ENCODE data around the gene RAB3IP.
"Not testable (repeated sequence)": the region's sequence is repeated elsewhere in the genome, so short reads cannot be mapped to it uniquely, and the experiment has no call there.

Gene RAB3IP

DNA sequence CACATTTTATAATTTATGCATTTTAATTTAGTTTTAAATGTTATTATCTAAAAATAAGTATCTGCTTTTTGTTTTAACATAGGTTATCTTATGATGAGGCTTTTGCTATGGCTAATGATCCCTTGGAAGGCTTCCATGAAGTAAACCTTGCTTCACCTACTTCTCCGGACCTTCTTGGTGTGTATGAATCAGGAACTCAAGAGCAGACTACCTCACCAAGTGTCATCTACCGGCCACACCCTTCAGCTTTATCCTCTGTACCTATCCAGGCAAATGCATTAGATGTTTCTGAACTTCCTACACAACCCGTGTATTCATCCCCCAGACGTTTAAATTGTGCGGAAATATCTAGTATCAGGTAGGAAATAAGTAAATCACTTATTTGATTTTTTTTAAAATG, 16.6 kb downstream of the RAB3IP start:
- no peaks in the 10 kb centered on the region for H3K27me3 ChIP-seq (ENCODE audit: insufficient read depth, poor library complexity, severe bottlenecking)
- ATAC-seq (ENCODE audit: low read depth) (no peak), DNase-seq (ENCODE audit: low spot score) (no peak)
- peaks cover 30% of the 10 kb centered on the region for H3K36me3 ChIP-seq (ENCODE audit: low read depth)
- TF ChIP-seq, protein P1, sequence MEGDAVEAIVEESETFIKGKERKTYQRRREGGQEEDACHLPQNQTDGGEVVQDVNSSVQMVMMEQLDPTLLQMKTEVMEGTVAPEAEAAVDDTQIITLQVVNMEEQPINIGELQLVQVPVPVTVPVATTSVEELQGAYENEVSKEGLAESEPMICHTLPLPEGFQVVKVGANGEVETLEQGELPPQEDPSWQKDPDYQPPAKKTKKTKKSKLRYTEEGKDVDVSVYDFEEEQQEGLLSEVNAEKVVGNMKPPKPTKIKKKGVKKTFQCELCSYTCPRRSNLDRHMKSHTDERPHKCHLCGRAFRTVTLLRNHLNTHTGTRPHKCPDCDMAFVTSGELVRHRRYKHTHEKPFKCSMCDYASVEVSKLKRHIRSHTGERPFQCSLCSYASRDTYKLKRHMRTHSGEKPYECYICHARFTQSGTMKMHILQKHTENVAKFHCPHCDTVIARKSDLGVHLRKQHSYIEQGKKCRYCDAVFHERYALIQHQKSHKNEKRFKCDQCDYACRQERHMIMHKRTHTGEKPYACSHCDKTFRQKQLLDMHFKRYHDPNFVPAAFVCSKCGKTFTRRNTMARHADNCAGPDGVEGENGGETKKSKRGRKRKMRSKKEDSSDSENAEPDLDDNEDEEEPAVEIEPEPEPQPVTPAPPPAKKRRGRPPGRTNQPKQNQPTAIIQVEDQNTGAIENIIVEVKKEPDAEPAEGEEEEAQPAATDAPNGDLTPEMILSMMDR (IDR thresholded peaks at IDR 0.05; ENCODE audit: poor library complexity, severe bottlenecking) = no peak
- no peak overlapping the region for H3K27ac ChIP-seq (ENCODE audit: poor library complexity, severe bottlenecking)
- no peaks in the 10 kb centered on the region for H3K4me1 ChIP-seq (ENCODE audit: insufficient read depth, poor library complexity, severe bottlenecking)
- H3K4me3 ChIP-seq (ENCODE audit: severe bottlenecking) = no peak overlapping the region
- peaks cover 6% of the 10 kb centered on the region for H3K9me3 ChIP-seq (ENCODE audit: severe bottlenecking)

DNA sequence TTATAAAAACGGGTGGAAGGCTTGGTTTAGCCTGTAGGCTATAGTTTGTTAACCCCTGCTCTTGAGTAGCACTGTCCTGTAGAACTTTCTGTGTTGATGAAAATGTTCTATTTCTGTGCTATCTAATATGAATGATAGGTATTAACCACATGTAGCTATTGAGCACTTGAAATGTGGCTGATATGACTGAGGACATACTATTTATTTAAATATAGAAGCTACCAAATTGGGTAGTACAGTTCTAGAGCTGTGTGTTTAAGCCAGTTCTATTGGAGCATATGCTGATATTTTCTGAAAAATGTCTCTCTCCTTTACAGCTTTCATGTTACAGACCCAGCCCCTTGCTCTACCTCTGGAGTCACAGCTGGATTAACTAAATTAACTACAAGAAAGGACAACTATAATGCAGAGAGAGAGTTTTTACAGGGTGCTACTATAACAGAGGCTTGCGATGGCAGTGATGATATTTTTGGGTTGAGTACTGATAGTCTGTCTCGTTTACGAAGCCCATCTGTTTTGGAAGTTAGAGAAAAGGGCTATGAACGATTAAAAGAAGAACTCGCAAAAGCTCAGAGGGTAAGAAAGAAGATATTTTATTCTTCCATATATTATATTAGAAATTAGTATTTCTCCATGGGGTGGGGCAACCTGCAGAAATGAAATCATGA, 17.6 kb downstream of the RAB3IP start:
- no peak overlapping the region for H3K27ac ChIP-seq (ENCODE audit: poor library complexity, severe bottlenecking)
- no peaks in the 10 kb centered on the region for H3K4me1 ChIP-seq (ENCODE audit: insufficient read depth, poor library complexity, severe bottlenecking)
- peaks cover 6% of the 10 kb centered on the region for H3K9me3 ChIP-seq (ENCODE audit: severe bottlenecking)
- H3K36me3 ChIP-seq (ENCODE audit: low read depth) = peaks cover 30% of the 10 kb centered on the region
- no peaks in the 10 kb centered on the region for H3K27me3 ChIP-seq (ENCODE audit: insufficient read depth, poor library complexity, severe bottlenecking)
- DNase-seq (ENCODE audit: low spot score) (no peak), ATAC-seq (ENCODE audit: low read depth) (no peak)
- no peak overlapping the region for H3K4me3 ChIP-seq (ENCODE audit: severe bottlenecking)
- TF ChIP-seq, protein P1 (IDR thresholded peaks at IDR 0.05; ENCODE audit: poor library complexity, severe bottlenecking) = no peak

DNA sequence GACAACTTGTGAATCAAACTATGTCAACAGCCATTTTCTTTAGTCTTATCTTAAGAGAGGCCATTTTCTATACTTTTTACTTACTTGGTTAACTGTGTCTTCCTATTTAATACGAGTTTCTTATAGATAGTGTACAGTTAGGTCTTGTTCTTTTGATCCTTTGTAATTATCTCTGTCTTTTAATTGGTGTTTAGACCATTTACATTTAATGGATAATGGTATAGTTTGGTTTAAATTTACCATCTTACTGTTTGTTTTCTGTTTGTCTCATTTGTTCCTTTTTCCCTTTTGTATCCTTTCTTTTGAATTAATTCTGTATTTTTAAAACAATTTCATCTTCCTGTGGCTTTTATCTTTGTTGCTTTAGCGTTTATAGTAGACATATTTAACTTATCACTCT, 19.4 kb downstream of the RAB3IP start:
- DNase-seq (ENCODE audit: low spot score) = no peak
- H3K27ac ChIP-seq (ENCODE audit: poor library complexity, severe bottlenecking) = no peak overlapping the region
- no peaks in the 10 kb centered on the region for H3K27me3 ChIP-seq (ENCODE audit: insufficient read depth, poor library complexity, severe bottlenecking)
- ATAC-seq (ENCODE audit: low read depth) = no peak
- TF ChIP-seq, protein P1 (IDR thresholded peaks at IDR 0.05; ENCODE audit: poor library complexity, severe bottlenecking) = no peak
- H3K4me1 ChIP-seq (ENCODE audit: insufficient read depth, poor library complexity, severe bottlenecking) = no peaks in the 10 kb centered on the region
- no peak overlapping the region for H3K4me3 ChIP-seq (ENCODE audit: severe bottlenecking)
- H3K9me3 ChIP-seq (ENCODE audit: severe bottlenecking) = peaks cover 6% of the 10 kb centered on the region
- H3K36me3 ChIP-seq (ENCODE audit: low read depth) = peaks cover 30% of the 10 kb centered on the region

DNA sequence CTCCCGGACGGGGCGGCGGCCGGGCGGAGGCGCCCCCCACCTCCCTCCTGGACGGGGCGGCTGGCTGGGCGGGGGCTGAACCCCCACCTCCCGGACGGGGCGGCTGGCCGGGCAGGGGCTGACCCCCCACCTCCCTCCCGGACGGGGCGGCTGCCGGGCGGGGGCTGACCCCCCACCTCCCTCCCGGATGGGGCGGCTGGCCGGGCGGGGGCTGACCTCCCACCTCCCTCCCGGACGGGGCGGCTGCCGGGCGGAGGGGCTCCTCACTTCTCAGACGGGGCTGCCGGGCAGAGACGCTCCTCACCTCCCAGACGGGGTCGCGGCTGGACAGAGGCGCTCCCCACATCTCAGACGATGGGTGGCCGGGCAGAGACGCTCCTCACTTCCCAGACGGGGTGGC, 20.9 kb downstream of the RAB3IP start:
- H3K27me3 ChIP-seq (ENCODE audit: insufficient read depth, poor library complexity, severe bottlenecking); H3K4me1 ChIP-seq (ENCODE audit: insufficient read depth, poor library complexity, severe bottlenecking); ATAC-seq (ENCODE audit: low read depth); H3K27ac ChIP-seq (ENCODE audit: poor library complexity, severe bottlenecking); DNase-seq (ENCODE audit: low spot score); H3K9me3 ChIP-seq (ENCODE audit: severe bottlenecking); H3K4me3 ChIP-seq (ENCODE audit: severe bottlenecking): not testable (repeated sequence)
- peaks cover 30% of the 10 kb centered on the region for H3K36me3 ChIP-seq (ENCODE audit: low read depth)

DNA sequence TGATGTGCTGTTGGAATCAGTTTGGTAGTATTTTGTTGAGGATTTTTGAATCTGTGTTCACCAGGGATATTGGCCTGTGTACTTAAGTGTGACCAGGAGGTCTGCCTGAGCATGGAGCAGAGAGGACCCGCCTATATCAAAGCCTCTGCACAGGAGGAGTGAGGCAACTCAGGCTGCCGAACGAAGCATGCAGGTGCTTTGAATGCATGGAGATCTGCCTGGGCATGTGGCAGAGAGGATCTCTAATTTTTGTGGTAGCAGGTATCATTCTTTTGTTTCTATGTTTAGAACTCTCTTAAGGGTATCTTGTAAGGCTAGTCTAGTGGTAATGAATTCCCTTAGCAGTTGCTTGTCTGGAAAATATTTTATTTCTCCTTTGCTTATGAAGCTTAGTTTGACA, 26.9 kb downstream of the RAB3IP start:
- Histone ChIP-seq H3K27ac (ENCODE audit: poor library complexity, severe bottlenecking) (no peak overlapping the region), H3K4me3 (ENCODE audit: severe bottlenecking) (no peak overlapping the region), H3K4me1 (ENCODE audit: insufficient read depth, poor library complexity, severe bottlenecking) (no peaks in the 10 kb centered on the region), H3K9me3 (ENCODE audit: severe bottlenecking) (peaks cover 6% of the 10 kb centered on the region), H3K36me3 (ENCODE audit: low read depth) (peaks cover 5% of the 10 kb centered on the region; the same call in 1 of the 2 replicates), H3K27me3 (ENCODE audit: insufficient read depth, poor library complexity, severe bottlenecking) (no peaks in the 10 kb centered on the region)
- ATAC-seq (ENCODE audit: low read depth) = no peak
- TF ChIP-seq, protein P1 (IDR thresholded peaks at IDR 0.05; ENCODE audit: poor library complexity, severe bottlenecking) = no peak
- DNase-seq (ENCODE audit: low spot score) = no peak
